Measurements from ENCODE around the gene GDA. TPM values are rescaled to one million over a fixed set of nuclear protein-coding genes. Genes with fewer than 3 reads are reported as not detected.

The GDA gene
- total RNA-seq, 1 experiment from 2014 or later, result 49.4 TPM

DNA sequence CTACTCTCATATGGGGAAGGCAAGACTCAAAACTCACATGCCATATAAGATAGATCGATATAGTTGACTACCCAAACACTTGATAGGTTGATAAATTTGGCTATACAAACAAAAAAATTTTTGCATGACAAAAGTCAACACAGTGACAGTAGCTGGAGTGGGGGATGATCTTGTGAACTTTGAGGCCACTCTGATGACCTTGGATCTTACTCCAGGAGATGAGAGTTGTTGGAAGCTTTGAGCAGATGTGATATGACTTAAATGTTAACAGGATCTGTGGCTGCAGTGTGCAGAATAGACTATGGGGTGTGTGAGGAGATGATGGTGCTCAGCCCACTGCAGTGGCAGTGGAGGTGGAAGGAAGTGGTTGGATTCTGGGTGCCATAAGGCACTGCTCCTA, 114.3 kb downstream of the GDA start:
- H2AFZ ChIP-seq (ENCODE audit: low read depth, low read length, poor library complexity, severe bottlenecking), result no peak overlapping the region
- no peaks in the 10 kb centered on the region for H3K36me3 ChIP-seq (ENCODE audit: control insufficient read depth in 1 of 2, insufficient read depth in 2 of 2, low read length in 2 of 2)
- H3K4me1 ChIP-seq (ENCODE audit: control insufficient read depth in 1 of 2, insufficient read depth in 2 of 2, low read length in 2 of 2), result peaks cover 0 to 1% of the 10 kb centered on the region in 2 experiments; a peak in 1 of 4 replicates
- ChIA-PET RAD21 (ENCODE audit: low non-redundant PET in 1 of 2, low total read pairs in 2 of 2, uncharacterized antibody in 2 of 2, unreplicated experiment in 2 of 2) (no interaction called here), CTCF (no interaction called here), POLR2A (no interaction called here)
- H4K20me1 ChIP-seq (ENCODE audit: insufficient read depth), result no peaks in the 10 kb centered on the region
- BruUV-seq (replicated peaks), result no TSS peak
- no peak for DNase-seq (ENCODE audit: low read depth, low spot score)
- no peak overlapping the region for H3K4me3 ChIP-seq (replicated peaks in 1 of 2; ENCODE audit: low read depth in 1 of 2, low read length in 2 of 2)
- H3K9me3 ChIP-seq (ENCODE audit: control insufficient read depth in 1 of 2, insufficient read depth in 1 of 2, low read depth in 1 of 2, low read length in 2 of 2), result no peaks in the 10 kb centered on the region
- H3K27ac ChIP-seq (ENCODE audit: low read depth, low read length), result no peak overlapping the region
- H3K4me2 ChIP-seq (ENCODE audit: low read length), result no peak overlapping the region
- intact Hi-C loops (cut with micrococcal nuclease), result no loop called here
- H3K27me3 ChIP-seq (ENCODE audit: insufficient read depth, low read length), result no peaks in the 10 kb centered on the region
- no peaks in the 10 kb centered on the region for H3K9me2 ChIP-seq (ENCODE audit: insufficient read depth)
- H3K79me2 ChIP-seq (ENCODE audit: insufficient read depth, low read length), result no peaks in the 10 kb centered on the region
- no peak for ATAC-seq
- H3K9ac ChIP-seq (ENCODE audit: low read length), result no peak overlapping the region
- TF ChIP-seq CEBPB (IDR thresholded peaks at IDR 0.05; ENCODE audit: low read depth) (no peak), TCF7L2 (IDR thresholded peaks at IDR 0.05; ENCODE audit: borderline replicate concordance, extremely low read depth, insufficient read depth, insufficient read length) (no peak), YY1 (IDR thresholded peaks at IDR 0.05; ENCODE audit: extremely low read depth, insufficient replicate concordance, low read depth, low read length) (no peak), EGR1 (IDR thresholded peaks at IDR 0.05; ENCODE audit: low read depth) (no peak), EZH2 (IDR thresholded peaks at IDR 0.05) (no peak), SRF (IDR thresholded peaks at IDR 0.05; ENCODE audit: low read depth) (no peak), SP1 (IDR thresholded peaks at IDR 0.05; ENCODE audit: low read depth) (no peak), RAD21 (IDR thresholded peaks at IDR 0.05; ENCODE audit: low read depth) (no peak), JUND (IDR thresholded peaks at IDR 0.05) (no peak)
- TF ChIP-seq, protein P1, sequence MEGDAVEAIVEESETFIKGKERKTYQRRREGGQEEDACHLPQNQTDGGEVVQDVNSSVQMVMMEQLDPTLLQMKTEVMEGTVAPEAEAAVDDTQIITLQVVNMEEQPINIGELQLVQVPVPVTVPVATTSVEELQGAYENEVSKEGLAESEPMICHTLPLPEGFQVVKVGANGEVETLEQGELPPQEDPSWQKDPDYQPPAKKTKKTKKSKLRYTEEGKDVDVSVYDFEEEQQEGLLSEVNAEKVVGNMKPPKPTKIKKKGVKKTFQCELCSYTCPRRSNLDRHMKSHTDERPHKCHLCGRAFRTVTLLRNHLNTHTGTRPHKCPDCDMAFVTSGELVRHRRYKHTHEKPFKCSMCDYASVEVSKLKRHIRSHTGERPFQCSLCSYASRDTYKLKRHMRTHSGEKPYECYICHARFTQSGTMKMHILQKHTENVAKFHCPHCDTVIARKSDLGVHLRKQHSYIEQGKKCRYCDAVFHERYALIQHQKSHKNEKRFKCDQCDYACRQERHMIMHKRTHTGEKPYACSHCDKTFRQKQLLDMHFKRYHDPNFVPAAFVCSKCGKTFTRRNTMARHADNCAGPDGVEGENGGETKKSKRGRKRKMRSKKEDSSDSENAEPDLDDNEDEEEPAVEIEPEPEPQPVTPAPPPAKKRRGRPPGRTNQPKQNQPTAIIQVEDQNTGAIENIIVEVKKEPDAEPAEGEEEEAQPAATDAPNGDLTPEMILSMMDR (IDR thresholded peaks at IDR 0.05 in 2 of 3, conservative IDR thresholded peaks at IDR 0.05 in 1 of 3; ENCODE audit: borderline replicate concordance in 1 of 3, insufficient read depth in 1 of 3, low read depth in 2 of 3, low read length in 2 of 3), result no peak
- TF ChIP-seq, protein P2, sequence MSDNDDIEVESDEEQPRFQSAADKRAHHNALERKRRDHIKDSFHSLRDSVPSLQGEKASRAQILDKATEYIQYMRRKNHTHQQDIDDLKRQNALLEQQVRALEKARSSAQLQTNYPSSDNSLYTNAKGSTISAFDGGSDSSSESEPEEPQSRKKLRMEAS (IDR thresholded peaks at IDR 0.05), result no peak
- TF ChIP-seq, protein P3, sequence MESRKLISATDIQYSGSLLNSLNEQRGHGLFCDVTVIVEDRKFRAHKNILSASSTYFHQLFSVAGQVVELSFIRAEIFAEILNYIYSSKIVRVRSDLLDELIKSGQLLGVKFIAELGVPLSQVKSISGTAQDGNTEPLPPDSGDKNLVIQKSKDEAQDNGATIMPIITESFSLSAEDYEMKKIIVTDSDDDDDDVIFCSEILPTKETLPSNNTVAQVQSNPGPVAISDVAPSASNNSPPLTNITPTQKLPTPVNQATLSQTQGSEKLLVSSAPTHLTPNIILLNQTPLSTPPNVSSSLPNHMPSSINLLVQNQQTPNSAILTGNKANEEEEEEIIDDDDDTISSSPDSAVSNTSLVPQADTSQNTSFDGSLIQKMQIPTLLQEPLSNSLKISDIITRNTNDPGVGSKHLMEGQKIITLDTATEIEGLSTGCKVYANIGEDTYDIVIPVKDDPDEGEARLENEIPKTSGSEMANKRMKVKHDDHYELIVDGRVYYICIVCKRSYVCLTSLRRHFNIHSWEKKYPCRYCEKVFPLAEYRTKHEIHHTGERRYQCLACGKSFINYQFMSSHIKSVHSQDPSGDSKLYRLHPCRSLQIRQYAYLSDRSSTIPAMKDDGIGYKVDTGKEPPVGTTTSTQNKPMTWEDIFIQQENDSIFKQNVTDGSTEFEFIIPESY (IDR thresholded peaks at IDR 0.05; ENCODE audit: extremely low read depth, insufficient replicate concordance, low read length), result no peak
- TF ChIP-seq, protein P4, sequence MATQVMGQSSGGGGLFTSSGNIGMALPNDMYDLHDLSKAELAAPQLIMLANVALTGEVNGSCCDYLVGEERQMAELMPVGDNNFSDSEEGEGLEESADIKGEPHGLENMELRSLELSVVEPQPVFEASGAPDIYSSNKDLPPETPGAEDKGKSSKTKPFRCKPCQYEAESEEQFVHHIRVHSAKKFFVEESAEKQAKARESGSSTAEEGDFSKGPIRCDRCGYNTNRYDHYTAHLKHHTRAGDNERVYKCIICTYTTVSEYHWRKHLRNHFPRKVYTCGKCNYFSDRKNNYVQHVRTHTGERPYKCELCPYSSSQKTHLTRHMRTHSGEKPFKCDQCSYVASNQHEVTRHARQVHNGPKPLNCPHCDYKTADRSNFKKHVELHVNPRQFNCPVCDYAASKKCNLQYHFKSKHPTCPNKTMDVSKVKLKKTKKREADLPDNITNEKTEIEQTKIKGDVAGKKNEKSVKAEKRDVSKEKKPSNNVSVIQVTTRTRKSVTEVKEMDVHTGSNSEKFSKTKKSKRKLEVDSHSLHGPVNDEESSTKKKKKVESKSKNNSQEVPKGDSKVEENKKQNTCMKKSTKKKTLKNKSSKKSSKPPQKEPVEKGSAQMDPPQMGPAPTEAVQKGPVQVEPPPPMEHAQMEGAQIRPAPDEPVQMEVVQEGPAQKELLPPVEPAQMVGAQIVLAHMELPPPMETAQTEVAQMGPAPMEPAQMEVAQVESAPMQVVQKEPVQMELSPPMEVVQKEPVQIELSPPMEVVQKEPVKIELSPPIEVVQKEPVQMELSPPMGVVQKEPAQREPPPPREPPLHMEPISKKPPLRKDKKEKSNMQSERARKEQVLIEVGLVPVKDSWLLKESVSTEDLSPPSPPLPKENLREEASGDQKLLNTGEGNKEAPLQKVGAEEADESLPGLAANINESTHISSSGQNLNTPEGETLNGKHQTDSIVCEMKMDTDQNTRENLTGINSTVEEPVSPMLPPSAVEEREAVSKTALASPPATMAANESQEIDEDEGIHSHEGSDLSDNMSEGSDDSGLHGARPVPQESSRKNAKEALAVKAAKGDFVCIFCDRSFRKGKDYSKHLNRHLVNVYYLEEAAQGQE (IDR thresholded peaks at IDR 0.05; ENCODE audit: low read depth), result no peak
